Left renal cortex interstitium (tissue), 4 donors: ENCODE results near the gene SEPTIN8. TPM values are rescaled to one million over a fixed set of nuclear protein-coding genes. Genes with fewer than 3 reads are reported as not detected.

Experiments used
- DNase-seq, 4 donors: peaks; one replicate each; pipeline ENCODE4 v3.0.0-alpha.2; 2013; ENCODE audit warnings: low read depth in 4 of 4, low spot score in 2 of 4, missing footprints in 1 of 4
- polyA plus RNA-seq, 4 donors: library from polyadenylated mRNA; unstranded; fragments of 120-200 nt; gene quantifications; one replicate each; pipeline ENCODE4 v1.2.1, GENCODE V29; 2013; ENCODE audit not compliant: insufficient read length in 4 of 4

Gene SEPTIN8
- polyA plus RNA-seq, 4 donors, result 74.2 to 84.5 (median 79.2) TPM

DNA sequence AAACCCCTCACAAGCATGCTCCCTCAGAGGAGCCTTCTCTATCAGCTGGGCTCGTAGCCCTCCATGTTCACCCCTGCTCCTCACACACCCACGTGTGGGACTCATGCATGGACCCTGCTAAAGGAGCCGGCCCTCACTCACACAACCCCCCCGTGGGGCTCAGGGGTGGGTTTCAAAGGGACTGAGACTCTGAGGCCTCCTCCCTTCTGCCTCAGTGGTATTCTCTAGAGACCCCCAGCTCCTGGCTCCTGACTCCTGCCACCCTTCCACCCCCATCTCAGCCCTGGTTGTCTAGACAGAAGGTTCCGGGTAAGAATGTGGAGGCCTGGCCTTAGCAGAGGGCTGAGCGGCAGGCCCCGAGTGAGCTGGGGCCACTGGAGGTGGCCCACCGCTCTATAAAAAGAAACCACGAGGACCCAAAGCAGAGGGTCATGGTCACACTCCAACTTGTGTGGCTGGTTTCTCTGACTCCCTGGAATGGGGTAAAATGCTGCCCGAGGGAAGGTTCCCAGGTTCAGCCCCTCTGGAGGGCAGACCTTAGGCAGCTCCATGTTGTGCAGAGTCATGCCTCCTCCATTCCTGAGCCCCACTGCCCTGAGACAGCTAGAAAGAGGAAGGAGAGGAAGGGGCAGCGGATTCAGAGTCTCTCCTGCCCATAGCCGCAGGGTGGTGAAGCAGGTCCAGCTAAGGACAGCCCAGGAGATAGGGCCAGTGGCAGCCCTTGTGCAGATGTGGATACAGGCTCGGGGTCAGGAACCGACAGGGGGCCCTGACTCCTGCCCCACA is 10.8 kb downstream of the SEPTIN8 start:
- DNase-seq, result no peak

DNA sequence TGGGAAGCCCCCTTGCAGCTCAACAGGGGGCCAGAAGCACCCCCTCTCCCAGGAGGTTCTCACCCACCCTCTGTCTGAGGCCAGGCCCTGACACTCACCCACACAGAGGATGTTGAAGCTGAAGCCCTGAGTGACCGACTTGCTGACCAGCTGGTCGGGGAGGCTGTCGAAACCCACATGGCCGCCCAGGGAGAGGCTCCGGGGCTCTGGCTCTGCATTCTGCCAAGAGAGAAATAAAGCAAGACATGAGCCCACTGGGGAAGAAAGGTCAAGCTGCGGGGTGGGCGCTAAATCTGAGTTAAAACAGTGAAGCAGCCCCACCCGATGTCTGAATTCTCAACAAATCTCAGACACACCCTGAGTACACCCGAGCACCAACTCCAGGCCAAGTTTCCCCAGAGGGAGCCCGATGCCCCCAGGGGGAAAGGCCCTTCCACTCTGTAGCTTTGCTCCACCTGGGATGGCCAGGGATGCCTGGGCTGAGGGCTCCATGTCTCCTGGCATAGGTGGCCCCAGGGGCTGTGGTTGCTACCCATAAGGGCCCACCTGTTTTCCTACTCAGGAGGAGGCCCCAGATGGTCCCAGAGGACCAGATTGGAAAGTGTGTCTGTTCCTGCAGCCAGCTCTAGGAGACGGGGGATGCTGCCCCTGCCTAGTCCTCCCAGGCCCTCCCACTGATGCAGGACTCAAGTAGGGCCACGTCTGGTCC is 11.6 kb downstream of the SEPTIN8 start:
- no peak for DNase-seq

DNA sequence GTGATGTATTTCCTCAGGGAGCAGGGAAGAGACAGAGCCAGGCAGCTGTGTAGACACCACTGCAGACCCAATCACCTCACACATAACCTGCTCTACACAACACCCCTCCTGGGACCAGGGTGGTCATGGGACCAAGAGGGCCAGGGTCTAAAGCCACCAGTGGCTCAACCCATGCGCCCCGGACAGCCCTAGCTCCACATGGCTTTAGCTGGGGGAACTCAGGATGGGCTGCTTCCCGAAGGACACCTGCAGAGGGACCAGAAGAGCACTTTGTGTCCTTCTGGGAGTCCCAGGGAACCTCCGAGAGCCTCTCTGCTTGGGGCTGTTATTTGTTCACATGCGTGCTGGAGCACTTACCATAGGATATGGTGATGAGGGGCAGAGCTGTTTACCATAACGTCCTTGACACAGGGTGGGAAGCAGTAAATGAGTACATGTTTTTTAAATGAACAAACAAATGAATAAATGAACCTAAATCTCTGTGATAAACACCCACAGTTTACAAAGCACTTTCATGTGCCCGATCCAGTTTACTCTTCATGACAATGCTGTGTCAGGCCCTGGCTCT is 12.3 kb downstream of the SEPTIN8 start:
- DNase-seq, result no peak

DNA sequence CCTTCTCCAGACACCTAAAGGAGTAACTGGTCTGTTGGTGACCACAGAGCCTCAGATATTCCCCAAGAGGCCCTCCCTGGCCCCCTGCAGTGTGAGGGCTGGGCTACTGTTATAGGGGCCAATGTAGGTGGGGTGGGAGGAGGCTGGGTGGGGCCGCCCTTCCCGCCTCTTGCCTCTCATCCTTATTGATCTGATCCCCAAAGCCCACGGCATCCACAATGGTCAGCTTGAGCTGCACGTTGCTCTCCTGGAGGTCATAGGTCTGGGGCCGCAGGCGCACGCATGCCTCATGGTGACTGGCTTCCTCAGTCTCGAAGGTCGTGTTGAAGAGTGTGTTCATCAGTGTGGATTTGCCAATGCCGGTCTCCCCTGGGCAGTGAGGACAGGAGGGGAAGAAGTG is 13.0 kb downstream of the SEPTIN8 start:
- DNase-seq, result no peak

DNA sequence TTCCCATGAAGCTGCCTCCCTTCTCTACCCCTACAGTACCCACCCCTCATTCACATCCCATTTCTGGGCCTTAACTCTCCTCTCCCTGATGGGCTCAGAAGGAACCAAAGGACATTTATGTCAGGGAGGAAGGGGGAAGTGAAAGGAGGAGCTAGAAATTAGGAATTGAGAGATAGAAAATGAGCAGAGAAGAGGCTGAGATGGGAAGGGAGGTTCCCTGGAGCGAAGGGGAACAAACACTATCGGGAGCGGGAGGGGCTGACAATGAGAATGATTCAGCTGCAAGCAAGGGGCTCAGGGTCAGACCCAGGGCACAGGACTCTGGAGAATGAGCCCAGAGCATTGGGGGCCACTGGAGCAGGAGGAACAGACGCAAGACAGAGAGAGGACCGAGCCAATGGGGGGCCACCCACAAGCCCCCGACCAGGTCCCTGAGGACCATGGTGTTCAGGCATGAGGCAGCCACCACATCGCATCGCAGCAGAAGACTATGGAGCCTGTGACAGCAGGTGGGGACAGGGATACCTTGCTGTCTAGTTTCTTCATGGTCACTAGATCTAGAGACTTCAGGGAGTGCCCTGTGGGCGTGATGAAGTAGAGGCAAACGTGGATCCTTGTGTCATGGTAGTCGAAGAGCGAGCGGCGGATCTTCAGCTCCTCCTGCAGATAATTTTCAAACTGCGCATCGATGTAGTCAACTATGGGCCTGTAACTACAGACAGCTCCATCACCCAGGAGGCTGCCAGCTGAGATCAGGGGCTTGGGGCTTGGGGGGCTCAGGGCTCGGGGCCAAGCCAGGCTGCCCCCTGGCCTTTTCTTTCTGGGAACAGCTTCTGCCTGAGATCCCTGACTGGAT is 13.6 kb downstream of the SEPTIN8 start:
- no peak for DNase-seq

DNA sequence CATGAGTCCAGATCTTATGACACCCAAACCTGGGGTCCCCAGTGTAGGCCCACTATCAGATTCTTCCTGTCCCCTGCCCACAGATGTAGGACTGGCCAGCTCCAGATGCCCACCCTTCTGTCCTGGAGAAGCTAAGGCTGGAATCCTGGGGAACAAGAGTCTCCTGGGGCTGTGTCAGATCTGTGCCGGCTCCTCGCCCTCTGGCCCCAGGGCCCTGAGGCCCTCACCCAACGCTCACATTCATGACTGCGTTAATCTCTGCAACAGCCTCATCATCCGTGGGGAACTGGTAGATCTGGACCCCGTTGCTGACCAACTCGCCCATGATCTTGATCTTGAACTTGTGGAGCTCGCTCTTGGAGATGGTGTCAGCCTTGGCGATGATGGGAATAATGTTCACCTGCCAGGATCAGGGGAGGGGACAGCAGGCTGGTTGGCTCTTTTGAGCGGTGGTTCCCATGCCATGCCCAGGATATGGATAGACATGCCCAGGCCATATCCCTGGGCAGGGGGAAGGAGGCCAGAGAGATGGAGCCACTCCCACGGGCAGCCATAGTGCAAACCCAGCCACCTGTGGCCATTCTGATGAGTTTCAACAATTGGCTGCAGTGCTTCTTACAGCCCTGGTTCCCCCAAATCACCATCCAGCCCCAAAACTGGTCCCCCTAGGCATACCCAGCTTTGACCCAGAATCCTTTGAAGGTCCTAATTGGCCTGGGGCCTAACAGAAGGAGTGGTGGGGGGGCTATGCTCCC is 14.6 kb downstream of the SEPTIN8 start:
- DNase-seq, result no peak

DNA sequence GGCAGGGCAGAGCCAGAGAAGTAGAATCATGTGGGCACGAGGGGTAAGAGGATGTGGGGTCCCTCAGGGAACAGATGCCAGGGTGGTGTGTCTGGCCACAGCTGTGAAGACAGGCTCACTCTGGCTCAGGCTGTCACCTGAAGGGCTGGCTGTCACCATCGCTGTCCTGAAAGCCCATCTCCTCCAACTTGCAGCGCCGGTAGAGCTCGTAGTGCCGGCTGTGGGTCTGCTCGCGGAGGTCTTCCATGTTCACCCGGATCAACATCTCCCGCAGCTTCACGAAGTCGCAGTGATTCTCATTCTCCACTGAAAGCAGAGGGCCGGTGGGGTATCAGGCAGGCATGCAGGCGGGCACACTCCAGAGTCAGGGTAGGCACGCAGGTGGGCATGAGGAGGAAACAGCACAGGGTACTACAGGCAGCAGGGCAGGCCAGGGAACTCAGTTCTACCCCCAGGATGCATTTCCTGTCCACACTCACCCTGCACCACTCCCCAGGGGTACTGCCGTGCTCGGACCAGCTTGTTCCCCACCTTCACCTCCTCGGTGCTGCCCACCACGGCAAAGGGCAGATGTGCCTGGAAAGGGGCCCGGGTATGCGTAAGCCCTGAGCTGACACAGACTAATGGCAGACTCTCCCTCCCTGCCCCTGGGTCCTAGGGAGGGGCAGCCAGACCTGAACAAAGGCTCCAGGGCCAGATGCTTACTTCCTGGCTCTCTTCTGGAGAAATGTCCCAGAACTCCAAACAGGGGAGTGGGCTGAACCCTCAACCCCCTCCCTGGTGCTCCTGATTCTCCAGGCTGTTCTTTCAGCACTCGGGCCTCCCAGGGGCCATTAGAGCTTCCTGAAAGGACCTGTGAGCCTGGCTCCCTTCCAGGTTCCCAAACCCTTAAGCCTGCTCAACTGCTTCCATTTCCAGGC is 15.5 kb downstream of the SEPTIN8 start:
- no peak for DNase-seq

DNA sequence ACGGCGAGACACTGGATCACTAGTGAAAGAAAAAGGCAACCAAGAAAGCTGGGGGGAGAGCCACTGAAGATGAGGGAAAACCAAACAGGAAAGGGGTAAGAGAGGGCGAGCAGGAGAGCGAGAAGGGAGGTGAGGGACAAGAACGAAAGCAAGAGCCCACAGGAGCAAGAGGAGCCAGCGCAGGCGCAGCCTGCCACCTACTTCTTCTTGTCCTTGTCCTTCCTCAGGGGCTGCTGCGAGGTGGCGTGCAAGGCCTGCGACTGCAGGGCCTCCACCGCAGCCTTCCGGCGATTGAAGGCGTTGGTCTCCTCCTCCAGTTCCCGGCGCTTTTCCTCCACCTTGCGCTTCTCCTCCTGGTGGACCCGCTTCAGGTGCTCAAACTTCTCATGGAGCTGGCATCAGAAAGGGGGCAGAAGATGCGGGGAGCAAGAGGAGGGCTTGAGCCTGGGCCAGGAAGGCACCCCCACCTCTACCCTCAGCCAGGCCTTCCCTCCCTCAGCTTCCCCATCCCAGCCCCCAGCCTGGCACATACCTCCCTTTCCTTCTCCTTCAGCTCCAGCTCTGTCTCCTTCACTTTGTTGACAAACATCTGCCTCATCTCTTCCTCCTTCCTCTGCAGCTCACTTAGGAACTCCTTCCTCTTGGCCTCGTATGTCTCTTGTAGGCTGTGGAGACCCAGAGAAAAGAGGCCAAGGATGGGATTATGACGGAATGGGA is 16.3 kb downstream of the SEPTIN8 start:
- DNase-seq, result no peak

DNA sequence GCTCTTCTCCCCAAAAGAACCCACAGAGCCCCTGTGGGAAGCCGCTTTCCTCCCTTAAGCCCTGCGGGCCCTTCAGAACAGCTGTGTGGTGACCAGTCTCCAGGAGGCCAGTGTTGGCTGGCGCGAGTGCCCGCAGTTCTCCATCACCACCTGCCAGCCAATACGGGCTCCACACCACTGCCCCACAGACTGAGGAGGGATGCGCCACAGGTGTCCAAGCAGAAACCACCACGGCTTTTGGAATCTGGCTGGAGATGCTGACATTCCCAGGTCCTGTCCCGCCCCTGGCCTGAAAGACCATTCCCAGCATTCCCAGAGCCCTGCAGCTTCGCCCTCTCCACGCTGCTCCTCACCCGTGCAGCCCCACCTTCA is 17.0 kb downstream of the SEPTIN8 start:
- no peak for DNase-seq

DNA sequence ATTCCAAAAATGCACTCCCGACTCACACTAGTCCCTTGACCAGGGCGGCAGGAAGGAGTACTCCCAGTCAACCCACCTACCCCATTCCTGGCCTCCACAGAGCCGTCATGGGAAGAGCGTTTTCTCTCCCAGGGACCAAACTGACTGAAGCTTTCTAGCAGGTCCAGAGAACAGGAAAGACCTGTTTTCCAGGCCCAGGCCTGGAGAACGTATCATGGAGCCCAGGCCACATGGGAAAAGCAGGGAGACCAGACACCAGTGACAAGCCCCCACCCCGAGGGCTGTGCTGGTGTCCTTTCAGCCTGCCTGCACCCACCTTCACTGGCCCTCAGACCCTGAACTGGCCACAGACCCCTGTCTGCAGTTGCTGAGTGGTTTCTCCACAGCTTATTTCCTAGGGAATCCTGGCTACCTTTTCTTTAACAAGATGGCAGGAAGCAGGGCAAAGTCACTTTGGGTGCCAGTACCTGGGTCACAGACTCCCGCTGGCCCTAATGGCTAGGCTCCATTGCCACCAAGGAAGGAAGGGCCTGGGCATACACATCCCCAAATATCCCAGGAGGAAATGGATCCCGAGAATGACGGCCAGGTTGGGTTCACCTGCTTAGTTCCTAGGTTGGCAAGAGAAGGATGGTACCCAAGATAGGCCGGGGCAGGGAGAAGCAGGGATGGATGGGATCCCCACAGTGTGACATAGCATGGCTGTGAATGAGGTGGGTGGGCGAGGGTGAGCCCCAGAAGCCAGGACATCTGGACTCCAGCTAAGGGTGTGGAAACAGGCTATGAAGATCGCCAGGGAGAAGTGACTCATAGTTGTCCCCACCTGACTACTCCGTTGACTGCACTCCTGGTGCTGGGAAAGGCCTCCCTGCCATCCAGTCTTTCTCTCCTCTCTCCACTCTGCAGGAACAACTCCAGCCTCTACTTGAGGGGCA is 17.7 kb downstream of the SEPTIN8 start:
- no peak for DNase-seq

DNA sequence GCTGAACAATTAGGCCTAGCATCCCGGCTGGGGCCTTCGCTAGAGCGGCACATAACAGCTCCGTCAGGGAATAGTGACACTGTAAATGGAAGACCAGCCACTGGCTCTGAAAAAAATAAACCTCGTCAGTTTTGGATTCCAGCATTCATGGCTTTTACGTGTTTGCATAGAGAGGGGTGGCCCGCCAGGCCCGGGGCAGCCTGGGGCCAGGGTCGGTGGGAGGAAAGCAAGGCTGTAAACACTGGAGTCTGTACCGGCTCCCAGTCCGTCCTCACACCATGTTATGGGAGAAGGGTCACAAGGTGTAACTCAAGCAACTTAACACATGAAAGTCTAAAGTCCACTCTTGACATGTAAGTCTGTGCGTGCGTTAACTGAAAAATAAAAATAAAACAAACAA is 18.6 kb downstream of the SEPTIN8 start:
- no peak for DNase-seq

DNA sequence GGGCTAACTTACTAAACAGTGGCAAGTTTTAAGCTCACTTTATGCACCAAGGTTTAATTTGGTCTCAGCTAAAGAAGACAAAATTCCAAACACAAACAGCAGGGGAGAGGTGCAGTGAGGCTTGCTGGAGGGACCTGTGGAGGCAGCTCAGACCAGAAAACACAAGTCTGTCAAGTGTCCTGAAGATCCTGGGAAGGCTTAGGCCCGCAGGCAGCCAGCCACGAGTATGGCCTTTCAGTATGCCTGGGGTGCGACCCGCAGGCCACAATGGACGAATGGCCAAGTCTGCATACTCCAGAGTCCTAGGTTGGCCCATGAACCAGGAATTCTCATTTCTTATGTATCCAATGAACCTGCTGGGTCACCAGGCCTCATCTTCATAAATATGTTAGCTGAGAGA is 20.5 kb downstream of the SEPTIN8 start:
- DNase-seq, result no peak

DNA sequence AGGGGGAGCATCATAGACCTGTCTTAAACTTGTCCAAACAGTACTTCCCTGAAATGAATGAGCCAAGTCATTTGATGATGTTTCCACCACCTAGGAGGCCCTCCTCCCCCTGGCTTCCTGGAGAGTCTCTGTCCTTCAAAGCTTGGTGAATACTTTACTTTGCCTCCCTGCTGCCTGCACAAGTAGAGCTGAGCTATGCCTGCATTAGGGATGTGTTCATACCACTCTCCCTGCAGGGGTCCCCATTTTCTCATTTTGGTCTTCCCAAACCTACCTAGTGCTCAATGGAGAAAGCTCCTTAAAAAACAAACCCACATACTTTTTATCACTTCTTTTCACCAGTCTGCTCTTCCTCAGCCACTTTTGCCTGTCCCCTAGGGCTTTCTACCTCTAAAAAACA is 22.1 kb downstream of the SEPTIN8 start:
- no peak for DNase-seq

DNA sequence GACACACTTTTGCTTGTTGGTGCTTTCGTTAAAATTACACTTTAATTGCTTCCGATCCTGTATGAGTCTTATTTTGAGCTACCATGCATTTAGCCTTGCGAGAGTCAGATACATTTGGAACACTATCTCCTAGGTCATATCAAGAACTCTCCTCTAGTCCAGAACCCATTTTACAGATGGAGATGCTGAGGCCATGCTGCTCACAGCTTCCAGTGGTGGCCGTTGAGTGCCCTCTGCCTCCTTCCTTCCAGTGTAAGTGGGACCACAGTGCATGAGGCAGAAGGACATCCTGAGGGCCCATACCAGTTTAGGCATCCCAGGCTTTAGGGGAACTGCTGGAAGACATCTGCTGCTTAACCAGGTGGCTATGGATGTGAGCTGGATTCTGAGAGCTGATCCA is 22.9 kb downstream of the SEPTIN8 start:
- DNase-seq, result no peak

DNA sequence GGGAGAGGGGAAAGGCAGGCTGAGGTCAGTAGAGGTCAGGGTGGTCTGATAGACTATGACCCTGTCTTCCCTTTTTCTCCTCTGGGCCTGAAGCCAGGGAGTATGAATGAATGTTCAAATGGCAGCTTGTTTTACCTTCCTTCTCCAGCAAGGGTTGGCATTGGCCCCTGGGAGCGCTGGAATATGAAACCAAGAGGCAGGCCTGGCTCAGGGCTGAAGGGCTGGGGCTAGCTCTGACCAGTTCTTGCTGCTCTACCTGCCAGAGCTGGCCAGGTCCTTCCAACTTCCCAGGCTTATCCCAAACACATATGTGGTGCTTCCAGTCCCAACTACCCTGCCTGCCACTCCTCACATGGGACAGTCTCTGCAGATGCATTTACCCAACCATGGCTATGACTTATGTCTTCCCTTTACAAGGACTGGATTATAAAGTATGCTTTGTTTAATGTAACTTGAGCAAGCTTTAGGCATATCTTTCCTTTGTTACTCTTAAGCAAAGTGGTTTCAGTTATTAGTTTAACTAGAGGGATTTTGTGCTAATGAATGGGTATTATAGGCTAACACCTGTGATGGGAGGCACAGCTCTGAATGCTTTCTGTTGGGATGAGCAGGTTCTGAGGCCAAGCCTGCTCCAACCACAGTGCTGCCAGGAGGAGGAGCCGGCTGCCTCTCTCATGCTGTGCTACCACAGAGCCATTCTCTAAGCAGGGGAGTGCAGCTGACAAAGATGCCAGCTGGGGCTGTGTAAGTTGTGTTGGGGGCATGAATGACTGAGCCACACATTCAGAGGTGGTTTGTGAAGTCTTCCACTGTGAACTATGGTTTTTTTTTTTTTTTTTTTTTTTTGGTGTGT is 23.7 kb downstream of the SEPTIN8 start:
- no peak for DNase-seq

DNA sequence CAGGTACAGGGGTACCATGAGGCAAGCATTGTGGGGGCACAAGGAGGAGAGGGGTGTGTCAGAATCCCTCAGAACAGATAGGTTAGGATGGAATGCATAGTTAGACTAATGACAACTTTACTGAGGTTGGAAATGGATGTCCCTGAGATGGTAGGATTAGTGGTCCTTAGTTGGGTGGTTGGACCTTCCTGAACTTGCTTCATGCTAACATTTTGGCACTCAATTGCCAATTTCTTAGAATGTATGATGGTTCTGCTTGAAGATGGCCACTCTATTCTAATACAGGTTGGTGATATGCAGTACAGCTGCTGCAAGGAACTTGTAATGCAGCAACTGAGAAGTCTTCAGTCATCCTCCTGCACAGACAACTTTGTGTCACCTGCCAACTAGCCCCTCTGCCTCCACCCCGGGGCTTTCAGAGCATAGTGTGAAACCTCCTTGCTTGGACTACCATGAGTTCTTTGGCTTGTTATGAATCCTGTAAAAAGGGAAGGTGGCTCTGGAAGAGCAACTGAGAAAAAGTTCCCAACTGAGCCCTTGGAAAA is 24.4 kb downstream of the SEPTIN8 start:
- DNase-seq, result no peak
